Neural progenitor cell (in vitro differentiated cells): Measurements from ENCODE around the gene ROBO2.

Experiments
- CTCF ChIP-seq: fragments of 200-600 bp; sonication (generic); IDR thresholded peaks from 2 replicates; pipeline ENCODE4 v1.5.1; 2017; ENCODE audit warnings: antibody characterized with exemption, mild to moderate bottlenecking
- EZH2 ChIP-seq: fragments of 200-600 bp; sonication (generic); IDR thresholded peaks from 2 replicates; pipeline ENCODE4 v1.6.1; 2017; ENCODE audit warnings: antibody characterized with exemption, mild to moderate bottlenecking, moderate library complexity

- TF ChIP-seq CTCF (no peak), EZH2 (no peak)
Measured at GRCh38 chr3:77065750-77066149, 25.9 kb downstream of the ROBO2 start.
